ENCODE measurements around the gene CNMD. TPM values are rescaled to one million over a fixed set of nuclear protein-coding genes. Genes with fewer than 3 reads are reported as not detected.

Gene CNMD
- total RNA-seq, 1 experiment from 2014 or later: not detected

DNA sequence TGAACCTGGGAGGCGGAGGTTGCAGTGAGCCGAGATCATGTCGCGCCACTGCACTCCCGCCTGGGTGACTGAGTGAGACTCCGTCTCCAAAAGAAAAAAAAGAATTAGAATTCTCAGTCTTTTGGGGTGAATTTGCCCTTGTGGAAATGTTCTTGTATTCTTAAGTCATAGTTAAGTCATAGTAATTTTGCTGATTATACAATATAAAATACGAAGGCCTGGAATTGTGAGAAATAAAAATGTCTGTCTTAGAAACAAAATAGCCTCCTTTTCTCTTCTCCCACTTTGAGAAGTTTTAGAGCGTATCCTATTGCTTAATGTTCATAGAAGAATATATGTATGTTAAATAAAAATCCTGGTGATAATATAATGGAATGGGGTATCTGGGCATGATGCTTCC, 68.9 kb downstream of the CNMD start:
- H3K4me3 Mint-ChIP-seq (ENCODE audit: unreplicated experiment): no peak overlapping the region
- intact Hi-C loops (cut with micrococcal nuclease): no loop called here
- TF ChIP-seq, protein P1, sequence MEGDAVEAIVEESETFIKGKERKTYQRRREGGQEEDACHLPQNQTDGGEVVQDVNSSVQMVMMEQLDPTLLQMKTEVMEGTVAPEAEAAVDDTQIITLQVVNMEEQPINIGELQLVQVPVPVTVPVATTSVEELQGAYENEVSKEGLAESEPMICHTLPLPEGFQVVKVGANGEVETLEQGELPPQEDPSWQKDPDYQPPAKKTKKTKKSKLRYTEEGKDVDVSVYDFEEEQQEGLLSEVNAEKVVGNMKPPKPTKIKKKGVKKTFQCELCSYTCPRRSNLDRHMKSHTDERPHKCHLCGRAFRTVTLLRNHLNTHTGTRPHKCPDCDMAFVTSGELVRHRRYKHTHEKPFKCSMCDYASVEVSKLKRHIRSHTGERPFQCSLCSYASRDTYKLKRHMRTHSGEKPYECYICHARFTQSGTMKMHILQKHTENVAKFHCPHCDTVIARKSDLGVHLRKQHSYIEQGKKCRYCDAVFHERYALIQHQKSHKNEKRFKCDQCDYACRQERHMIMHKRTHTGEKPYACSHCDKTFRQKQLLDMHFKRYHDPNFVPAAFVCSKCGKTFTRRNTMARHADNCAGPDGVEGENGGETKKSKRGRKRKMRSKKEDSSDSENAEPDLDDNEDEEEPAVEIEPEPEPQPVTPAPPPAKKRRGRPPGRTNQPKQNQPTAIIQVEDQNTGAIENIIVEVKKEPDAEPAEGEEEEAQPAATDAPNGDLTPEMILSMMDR (IDR thresholded peaks at IDR 0.05; ENCODE audit: unreplicated experiment): no peak
- BruUV-seq (replicated peaks): no TSS peak
- H3K36me3 Mint-ChIP-seq (ENCODE audit: insufficient read depth, unreplicated experiment): peaks cover 74% of the 10 kb centered on the region
- peak overlapping the region; percentile 27 for H3K27ac Mint-ChIP-seq (ENCODE audit: low read depth, unreplicated experiment)
- peaks cover 6% of the 10 kb centered on the region for H3K4me1 Mint-ChIP-seq (ENCODE audit: insufficient read depth, unreplicated experiment)
- no peak for DNase-seq (ENCODE audit: unreplicated experiment)
- ChIA-PET POLR2A (interaction anchor here (2.3 kb wide), 1 partner anchor 18 kb away, joined by 14 read pairs; the partner anchor contains the start of gene SUGT1), CTCF (interaction anchor here (0.5 to 2.5 kb wide), 2 partner anchors 138 to 1778 kb away, joined by 3 to 13 read pairs; no protein-coding TSS in a partner anchor)
- no peaks in the 10 kb centered on the region for H3K9me3 Mint-ChIP-seq (ENCODE audit: unreplicated experiment)
- no peaks in the 10 kb centered on the region for H3K27me3 Mint-ChIP-seq (ENCODE audit: insufficient read depth, unreplicated experiment)

DNA sequence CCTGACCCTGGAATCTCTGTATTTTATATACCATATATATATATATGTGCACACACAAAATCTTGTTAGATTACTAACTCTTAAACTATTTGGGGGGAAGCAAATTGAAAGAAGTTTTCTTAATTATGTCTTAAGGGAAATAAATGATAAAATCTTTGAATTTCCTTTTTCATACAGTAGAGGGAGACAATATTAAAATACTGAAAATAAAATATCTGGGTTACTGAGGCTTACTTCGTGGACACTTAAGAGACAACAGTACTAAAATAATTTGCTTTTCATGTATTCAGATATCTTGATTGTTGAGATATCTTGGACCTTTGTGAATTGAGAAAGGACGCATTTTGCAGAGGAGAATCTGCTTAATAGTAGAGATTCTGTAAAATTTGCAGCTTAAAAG, 69.9 kb downstream of the CNMD start:
- ChIA-PET CTCF (no interaction called here), POLR2A (interaction anchor here (0.6 kb wide), 1 partner anchor 34 kb away, joined by 3 read pairs; no protein-coding TSS in a partner anchor)
- Mint-ChIP-seq H3K9me3 (ENCODE audit: unreplicated experiment) (no peaks in the 10 kb centered on the region), H3K36me3 (ENCODE audit: insufficient read depth, unreplicated experiment) (peaks cover 84% of the 10 kb centered on the region), H3K4me1 (ENCODE audit: insufficient read depth, unreplicated experiment) (peaks cover 6% of the 10 kb centered on the region), H3K27ac (ENCODE audit: low read depth, unreplicated experiment) (no peak overlapping the region), H3K4me3 (ENCODE audit: unreplicated experiment) (no peak overlapping the region), H3K27me3 (ENCODE audit: insufficient read depth, unreplicated experiment) (no peaks in the 10 kb centered on the region)
- intact Hi-C loops (cut with micrococcal nuclease): loop anchor here (1.0 kb wide), 1 partner anchor 299 kb away; no protein-coding TSS in a partner anchor
- TF ChIP-seq, protein P1 (IDR thresholded peaks at IDR 0.05; ENCODE audit: unreplicated experiment): no peak
- DNase-seq (ENCODE audit: unreplicated experiment): no peak
- no TSS peak for BruUV-seq (replicated peaks)

DNA sequence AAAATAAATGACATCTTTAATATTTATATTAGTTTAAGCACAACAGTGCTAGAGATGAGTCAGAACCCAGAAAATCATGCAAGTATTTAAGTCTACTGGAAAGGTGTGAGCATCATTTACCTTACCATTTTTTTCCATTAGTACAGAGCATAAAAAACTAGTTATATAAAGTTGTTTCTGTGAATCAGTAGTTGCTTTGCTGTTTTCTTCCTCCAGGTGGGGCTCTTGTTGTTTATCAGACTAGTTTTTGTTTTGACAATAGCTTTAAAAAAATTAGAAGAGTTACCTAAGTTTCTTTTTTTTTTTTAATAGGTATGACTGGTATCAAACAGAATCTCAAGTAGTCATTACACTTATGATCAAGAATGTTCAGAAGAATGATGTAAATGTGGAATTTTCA, 74.3 kb downstream of the CNMD start:
- H3K4me3 Mint-ChIP-seq (ENCODE audit: unreplicated experiment): no peak overlapping the region
- POLR2A ChIA-PET: interaction anchor here (0.6 to 4.6 kb wide), 3 partner anchors 12 to 144 kb away, joined by 3 to 35 read pairs (median 5); partner anchors contain the start of gene SUGT1
- no peaks in the 10 kb centered on the region for H3K9me3 Mint-ChIP-seq (ENCODE audit: unreplicated experiment)
- TF ChIP-seq, protein P1 (IDR thresholded peaks at IDR 0.05; ENCODE audit: unreplicated experiment): peak; percentile 42
- H3K36me3 Mint-ChIP-seq (ENCODE audit: insufficient read depth, unreplicated experiment): peaks cover 94% of the 10 kb centered on the region
- no TSS peak for BruUV-seq (replicated peaks)
- no peak overlapping the region for H3K27ac Mint-ChIP-seq (ENCODE audit: low read depth, unreplicated experiment)
- CTCF ChIA-PET: interaction anchor here (0.6 to 5.0 kb wide), 17 partner anchors 13 to 525 kb away, joined by 3 to 46 read pairs (median 4); partner anchors contain the start of gene SUGT1
- H3K27me3 Mint-ChIP-seq (ENCODE audit: insufficient read depth, unreplicated experiment): no peaks in the 10 kb centered on the region
- peaks cover 6% of the 10 kb centered on the region for H3K4me1 Mint-ChIP-seq (ENCODE audit: insufficient read depth, unreplicated experiment)
- intact Hi-C loops (cut with micrococcal nuclease): loop anchor here (1.0 to 2.0 kb wide), 2 partner anchors 144 to 523 kb away; no protein-coding TSS in a partner anchor
- peak; percentile 30 for DNase-seq (ENCODE audit: unreplicated experiment)

DNA sequence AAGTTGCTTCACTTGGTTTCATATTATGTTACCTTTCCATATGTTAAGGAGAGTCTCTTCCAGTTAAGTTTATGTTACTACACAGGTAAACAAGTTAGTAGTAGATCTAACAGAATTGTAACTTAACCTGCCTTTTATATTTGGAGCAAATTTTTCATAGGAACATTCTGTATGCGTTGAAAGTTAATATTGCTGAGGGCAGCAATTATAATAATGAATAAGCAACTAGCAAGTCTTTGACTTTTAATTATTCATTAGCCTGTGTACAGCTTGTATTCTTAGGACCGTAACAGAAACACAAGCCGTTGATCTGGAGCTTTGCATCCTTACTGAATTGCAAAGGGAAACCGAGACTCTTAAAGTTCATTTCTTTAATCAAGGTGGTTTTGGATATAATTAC, 75.3 kb downstream of the CNMD start:
- H3K27me3 Mint-ChIP-seq (ENCODE audit: insufficient read depth, unreplicated experiment): no peaks in the 10 kb centered on the region
- ChIA-PET POLR2A (interaction anchor here (0.8 to 4.6 kb wide), 3 partner anchors 11 to 528 kb away, joined by 3 to 35 read pairs (median 3); partner anchors contain the start of gene SUGT1), CTCF (interaction anchor here (0.7 to 5.0 kb wide), 8 partner anchors 12 to 313 kb away, joined by 3 to 46 read pairs (median 10); partner anchors contain the start of gene SUGT1)
- peaks cover 6% of the 10 kb centered on the region for H3K4me1 Mint-ChIP-seq (ENCODE audit: insufficient read depth, unreplicated experiment)
- DNase-seq (ENCODE audit: unreplicated experiment): no peak
- peaks cover 92% of the 10 kb centered on the region for H3K36me3 Mint-ChIP-seq (ENCODE audit: insufficient read depth, unreplicated experiment)
- H3K27ac Mint-ChIP-seq (ENCODE audit: low read depth, unreplicated experiment): no peak overlapping the region
- TF ChIP-seq, protein P1 (IDR thresholded peaks at IDR 0.05; ENCODE audit: unreplicated experiment): no peak
- no TSS peak for BruUV-seq (replicated peaks)
- intact Hi-C loops (cut with micrococcal nuclease): loop anchor here (2.0 kb wide), 1 partner anchor 525 kb away; no protein-coding TSS in a partner anchor
- H3K9me3 Mint-ChIP-seq (ENCODE audit: unreplicated experiment): no peaks in the 10 kb centered on the region
- no peak overlapping the region for H3K4me3 Mint-ChIP-seq (ENCODE audit: unreplicated experiment)
